SK-N-MC (cell line): ENCODE measurements around the gene HEPHL1.

Experiments
- DNase-seq: peaks from one replicate; pipeline ENCODE4 v3.0.0-alpha.2; 2011; ENCODE audit warnings: low read depth, low spot score
- H3K27ac ChIP-seq: fragments of 200-600 bp; sonication (generic); 2 replicates; pipeline ENCODE4 v1.5.1; 2016; ENCODE audit warnings: mixed run types
- H3K36me3 ChIP-seq: fragments of 200-600 bp; sonication (generic); 2 replicates; pipeline ENCODE4 v1.6.1; 2017; ENCODE audit warnings: antibody characterized with exemption, low read length, mixed read lengths; ENCODE audit not compliant: insufficient read depth
- H3K4me3 ChIP-seq: fragments of 200-600 bp; sonication (generic); 2 replicates; pipeline ENCODE4 v1.5.1; 2016
- H3K9ac ChIP-seq: fragments of 200-600 bp; sonication (generic); 2 replicates; pipeline ENCODE4 v1.8.0; 2017; ENCODE audit warnings: mixed run types, mixed read lengths; ENCODE audit not compliant: insufficient read length
- H3K9me3 ChIP-seq: fragments of 200-600 bp; sonication (generic); 2 replicates; pipeline ENCODE4 v1.6.1; 2017; ENCODE audit warnings: low read depth, mild to moderate bottlenecking, antibody characterized with exemption, low read length, moderate library complexity, mixed read lengths
- EZH2 ChIP-seq: fragments of 200-600 bp; sonication (generic); IDR thresholded peaks from one replicate; pipeline ENCODE4 v1.6.1; 2017; ENCODE audit warnings: antibody characterized with exemption
- FOXP2 ChIP-seq: optimal IDR thresholded peaks from 2 replicates; pipeline ENCODE3; 2011; ENCODE audit warnings: mild to moderate bottlenecking, moderate library complexity; ENCODE audit not compliant: insufficient read depth; ENCODE audit errors: extremely low read length, control extremely low read depth
- POLR2AphosphoS5 ChIP-seq: IDR thresholded peaks from 2 replicates; pipeline ENCODE4 v1.6.1; 2012; ENCODE audit warnings: mild to moderate bottlenecking, low read depth, low read length, borderline replicate concordance

Gene HEPHL1

DNA sequence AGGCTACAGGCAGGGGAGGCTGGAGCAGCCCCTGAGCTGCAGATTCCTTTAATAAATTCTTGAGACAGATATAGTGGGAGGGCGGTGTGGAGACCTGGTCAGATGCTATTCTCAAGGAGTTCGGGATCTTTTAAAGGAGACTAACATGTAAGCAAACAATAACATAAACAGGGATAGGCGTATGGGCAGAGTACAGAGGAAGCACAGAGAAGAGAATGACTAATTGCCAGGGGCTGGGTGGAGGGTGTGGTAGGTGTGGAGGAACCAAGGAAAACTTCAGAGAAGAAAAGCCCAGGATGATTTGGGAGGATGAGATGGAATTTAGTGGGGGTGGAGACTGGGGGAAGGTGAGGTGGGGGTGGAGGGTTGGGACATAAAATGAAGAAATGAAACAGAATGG is 9.7 kb upstream of the HEPHL1 start:
- Histone ChIP-seq H3K9ac (no peak overlapping the region), H3K4me3 (no peak overlapping the region), H3K36me3 (no peaks in the 10 kb centered on the region), H3K27ac (no peak overlapping the region), H3K9me3 (no peaks in the 10 kb centered on the region)
- DNase-seq, result no peak
- TF ChIP-seq POLR2AphosphoS5, result no peak
- TF ChIP-seq EZH2, result no peak

DNA sequence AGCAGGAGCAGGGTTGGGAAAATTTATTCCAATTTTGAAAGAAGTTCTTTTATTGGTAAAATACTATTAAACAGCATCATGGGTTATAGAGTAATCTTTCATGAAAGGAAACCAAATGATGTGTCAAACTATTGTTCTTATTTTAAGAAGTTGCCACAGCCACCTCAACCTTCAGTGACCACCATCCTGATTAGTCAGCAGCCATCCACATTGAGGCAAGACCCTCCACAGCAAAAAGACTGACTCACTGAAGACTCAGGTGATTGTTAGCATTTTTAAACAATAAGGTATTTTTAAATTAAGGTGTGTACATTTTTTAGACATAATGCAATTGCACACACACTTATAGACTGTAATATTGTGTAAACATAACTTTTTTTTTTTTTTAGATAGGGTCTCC is 3.7 kb upstream of the HEPHL1 start:
- Histone ChIP-seq H3K27ac (no peak overlapping the region), H3K9me3 (no peaks in the 10 kb centered on the region), H3K4me3 (no peak overlapping the region), H3K9ac (no peak overlapping the region), H3K36me3 (no peaks in the 10 kb centered on the region)
- DNase-seq, result no peak
- TF ChIP-seq POLR2AphosphoS5 (no peak), FOXP2 (no peak), EZH2 (no peak)

DNA sequence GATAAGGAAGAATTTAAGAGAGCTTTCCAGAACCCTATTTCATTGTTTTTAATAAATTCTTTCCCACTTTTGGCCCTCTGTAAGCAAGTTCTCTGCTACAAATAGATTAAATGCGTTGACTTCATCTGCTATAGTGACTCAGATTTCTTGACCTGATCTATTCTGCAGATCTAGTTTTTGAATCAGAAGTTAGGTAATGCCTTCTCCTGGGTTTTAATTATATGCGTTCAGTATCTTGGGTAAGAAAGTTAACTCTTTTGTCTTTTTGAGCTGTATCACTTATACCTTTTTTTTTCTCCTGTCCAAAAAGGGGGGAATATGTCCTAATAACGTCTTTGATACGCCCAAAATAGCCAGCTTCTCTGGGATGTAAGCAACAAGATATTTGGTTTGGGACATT is 2.4 kb upstream of the HEPHL1 start:
- no peak for DNase-seq
- Histone ChIP-seq H3K9ac (no peak overlapping the region), H3K36me3 (no peaks in the 10 kb centered on the region), H3K27ac (no peak overlapping the region), H3K4me3 (no peak overlapping the region), H3K9me3 (no peaks in the 10 kb centered on the region)
- no peak for TF ChIP-seq POLR2AphosphoS5

DNA sequence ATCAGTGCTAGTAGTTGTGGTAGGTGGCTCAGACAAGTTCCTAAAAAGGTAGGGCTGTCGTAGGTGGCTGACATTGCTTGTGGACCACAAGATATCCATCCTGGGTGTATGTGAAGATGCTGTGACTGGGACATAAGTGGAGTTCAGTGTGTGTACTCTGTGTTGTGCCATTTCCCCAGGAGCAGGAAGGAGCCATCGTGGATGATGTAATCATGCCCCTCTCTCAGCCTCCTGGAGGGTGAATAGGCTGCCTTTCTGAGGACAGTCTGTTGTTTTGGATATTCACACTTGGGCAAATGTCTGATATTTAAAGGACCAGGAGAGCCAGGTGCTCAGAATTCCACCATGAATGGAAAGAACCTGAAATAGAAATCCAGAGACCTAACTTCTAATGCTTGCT is 2.7 kb downstream of the HEPHL1 start:
- Histone ChIP-seq H3K4me3 (no peak overlapping the region), H3K9ac (no peak overlapping the region), H3K36me3 (no peaks in the 10 kb centered on the region), H3K9me3 (no peaks in the 10 kb centered on the region), H3K27ac (no peak overlapping the region)
- DNase-seq, result no peak
- TF ChIP-seq FOXP2, result no peak
- TF ChIP-seq POLR2AphosphoS5, result no peak
- no peak for TF ChIP-seq EZH2

DNA sequence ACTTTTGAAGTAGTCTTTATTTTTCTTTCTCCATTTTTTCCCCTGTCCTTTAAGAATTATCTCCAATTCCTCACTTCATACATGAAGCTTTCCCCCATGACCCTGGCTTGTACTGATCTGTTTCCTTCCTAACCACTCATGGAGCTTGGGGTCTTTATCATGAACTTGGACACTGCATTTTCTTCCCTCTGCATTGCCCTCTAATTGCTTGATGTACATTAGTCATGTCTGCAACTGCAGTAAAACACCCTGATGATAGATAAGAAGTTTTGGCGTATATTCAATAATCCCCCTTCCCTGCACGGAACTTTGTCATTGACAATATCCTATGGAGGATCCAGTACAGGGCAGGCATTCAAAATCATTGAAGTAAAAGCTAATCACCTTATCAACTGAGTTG is 3.4 kb downstream of the HEPHL1 start:
- H3K27ac ChIP-seq, result no peak overlapping the region
- no peak overlapping the region for H3K4me3 ChIP-seq
- no peaks in the 10 kb centered on the region for H3K9me3 ChIP-seq
- H3K36me3 ChIP-seq, result no peaks in the 10 kb centered on the region
- H3K9ac ChIP-seq, result no peak overlapping the region
- TF ChIP-seq EZH2, result no peak
- TF ChIP-seq FOXP2, result no peak
- no peak for TF ChIP-seq POLR2AphosphoS5
- no peak for DNase-seq

DNA sequence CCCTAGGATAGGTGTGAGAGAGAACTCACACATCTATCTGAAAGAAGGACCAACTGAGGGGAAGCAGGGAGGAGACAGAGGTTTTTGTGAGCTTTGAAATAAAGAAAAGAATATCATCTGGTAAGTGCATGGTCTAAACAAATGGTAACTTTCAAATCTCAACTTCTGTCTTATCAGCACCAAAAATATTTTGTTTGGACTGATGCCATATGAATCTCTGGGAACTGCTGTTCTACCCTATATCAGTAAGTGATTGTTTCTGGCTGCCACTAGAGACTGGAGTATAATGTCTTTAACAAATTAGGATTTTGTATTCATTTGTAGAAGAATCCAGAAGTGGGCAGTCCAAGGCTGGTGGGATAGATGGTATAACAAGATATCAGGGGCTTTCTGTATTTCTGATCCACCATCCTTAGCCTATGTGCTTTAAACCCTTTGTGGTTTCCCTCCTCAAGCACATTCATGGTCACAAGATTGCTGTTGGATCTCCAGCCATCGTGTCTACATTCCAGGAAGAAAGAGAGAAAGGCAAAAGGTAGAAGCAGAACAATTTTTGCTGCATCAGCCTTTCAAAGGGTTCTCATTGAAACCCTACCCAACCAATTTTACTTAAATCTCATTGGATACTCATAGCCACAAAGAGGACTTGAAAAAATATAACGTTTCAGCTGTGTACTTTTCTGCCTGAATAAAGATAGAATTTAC is 4.7 kb downstream of the HEPHL1 start:
- DNase-seq, result no peak
- Histone ChIP-seq H3K27ac (no peak overlapping the region), H3K9ac (no peak overlapping the region), H3K9me3 (no peaks in the 10 kb centered on the region), H3K36me3 (no peaks in the 10 kb centered on the region), H3K4me3 (no peak overlapping the region)
- TF ChIP-seq FOXP2, result no peak

DNA sequence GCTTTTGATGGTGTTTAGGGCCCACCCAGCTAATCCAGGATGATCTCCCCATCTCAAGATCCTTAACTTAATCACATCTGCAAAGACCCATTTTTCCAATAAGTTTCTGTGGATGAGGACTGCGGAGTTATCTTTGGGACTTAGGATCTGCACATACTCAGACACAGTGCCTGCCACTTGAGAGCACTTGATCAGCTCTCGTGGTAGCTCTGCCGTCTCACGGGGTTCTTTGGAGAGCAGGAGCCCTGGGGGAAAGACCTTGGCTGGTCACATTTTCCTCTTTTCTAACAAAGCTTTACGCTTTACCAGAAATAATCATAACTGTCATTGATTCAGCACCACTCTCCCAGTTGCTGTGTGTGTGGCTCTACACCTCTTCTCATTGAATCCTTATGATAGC is 6.1 kb downstream of the HEPHL1 start:
- no peaks in the 10 kb centered on the region for H3K9me3 ChIP-seq
- no peak overlapping the region for H3K4me3 ChIP-seq
- H3K9ac ChIP-seq, result no peak overlapping the region
- no peak for DNase-seq
- TF ChIP-seq POLR2AphosphoS5 (no peak), EZH2 (no peak), FOXP2 (no peak)
- no peak overlapping the region for H3K27ac ChIP-seq
- no peaks in the 10 kb centered on the region for H3K36me3 ChIP-seq

DNA sequence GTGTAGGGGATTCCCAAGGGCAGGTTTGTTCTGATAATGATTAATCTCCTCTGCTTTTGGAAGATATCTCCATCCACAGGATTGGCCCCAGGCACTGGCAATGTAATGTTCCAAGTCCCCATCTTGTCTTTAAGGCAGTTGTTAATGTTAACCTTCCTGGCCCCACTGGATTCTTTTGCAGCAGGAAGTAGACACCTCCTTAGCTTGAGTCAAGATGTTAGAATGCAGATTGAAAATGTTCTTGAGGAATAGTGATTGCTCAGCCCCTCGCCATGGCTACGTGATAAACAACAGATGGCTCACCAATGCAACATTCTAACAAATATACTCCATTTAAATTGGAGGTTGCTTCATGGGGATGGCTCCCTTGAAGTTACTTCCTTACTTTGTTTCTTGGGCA is 7.3 kb downstream of the HEPHL1 start:
- no peak overlapping the region for H3K9ac ChIP-seq
- H3K36me3 ChIP-seq, result no peaks in the 10 kb centered on the region
- no peak for DNase-seq
- no peak overlapping the region for H3K4me3 ChIP-seq
- no peaks in the 10 kb centered on the region for H3K9me3 ChIP-seq
- TF ChIP-seq POLR2AphosphoS5, result no peak
- no peak for TF ChIP-seq EZH2
- no peak for TF ChIP-seq FOXP2
- H3K27ac ChIP-seq, result no peak overlapping the region

DNA sequence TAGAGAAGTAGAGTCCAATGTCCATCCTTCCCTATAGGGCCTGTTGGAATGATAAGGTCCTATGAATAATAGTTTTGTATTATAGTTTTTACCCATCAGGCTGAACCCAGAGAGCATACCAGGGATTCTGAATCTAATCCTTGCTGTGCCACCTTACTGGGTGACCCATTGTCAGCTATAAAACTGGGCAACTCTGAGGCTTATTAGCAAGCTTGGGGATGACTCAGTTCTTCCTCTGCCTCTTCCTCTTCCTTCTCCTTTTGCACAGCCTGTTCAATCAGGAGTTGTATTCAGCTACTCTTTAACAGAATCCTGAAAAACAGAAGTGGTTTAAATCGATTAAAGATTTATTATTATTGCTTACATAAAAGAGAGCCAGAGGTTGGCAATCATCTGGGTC is 8.9 kb downstream of the HEPHL1 start:
- H3K4me3 ChIP-seq, result no peak overlapping the region
- no peaks in the 10 kb centered on the region for H3K36me3 ChIP-seq
- H3K27ac ChIP-seq, result no peak overlapping the region
- no peak for DNase-seq
- H3K9ac ChIP-seq, result no peak overlapping the region
- TF ChIP-seq EZH2 (no peak), POLR2AphosphoS5 (no peak)
- no peaks in the 10 kb centered on the region for H3K9me3 ChIP-seq

DNA sequence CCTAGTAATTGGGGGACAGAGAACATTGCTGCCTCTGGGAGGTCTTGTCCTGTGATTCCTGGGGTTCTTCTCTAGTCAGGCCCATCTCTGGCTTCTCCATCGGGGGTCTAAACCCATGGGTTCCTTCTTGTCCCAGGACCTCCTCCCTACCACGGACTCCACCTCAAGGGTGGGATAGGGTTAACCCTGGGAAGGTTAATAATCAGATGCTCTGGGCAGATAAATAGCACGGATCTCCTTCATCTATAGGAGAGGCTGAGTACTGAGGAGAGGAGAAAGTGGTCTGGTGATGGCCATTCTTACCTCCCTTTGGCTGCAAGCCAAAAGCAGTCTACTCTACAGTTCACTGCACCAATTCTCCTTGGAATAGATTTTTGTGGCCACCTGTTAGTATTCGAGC is 10.5 kb downstream of the HEPHL1 start:
- no peak overlapping the region for H3K9ac ChIP-seq
- H3K4me3 ChIP-seq, result no peak overlapping the region
- H3K36me3 ChIP-seq, result no peaks in the 10 kb centered on the region
- no peaks in the 10 kb centered on the region for H3K9me3 ChIP-seq
- no peak overlapping the region for H3K27ac ChIP-seq
- DNase-seq, result no peak
- TF ChIP-seq POLR2AphosphoS5, result no peak
- no peak for TF ChIP-seq FOXP2
- TF ChIP-seq EZH2, result no peak

DNA sequence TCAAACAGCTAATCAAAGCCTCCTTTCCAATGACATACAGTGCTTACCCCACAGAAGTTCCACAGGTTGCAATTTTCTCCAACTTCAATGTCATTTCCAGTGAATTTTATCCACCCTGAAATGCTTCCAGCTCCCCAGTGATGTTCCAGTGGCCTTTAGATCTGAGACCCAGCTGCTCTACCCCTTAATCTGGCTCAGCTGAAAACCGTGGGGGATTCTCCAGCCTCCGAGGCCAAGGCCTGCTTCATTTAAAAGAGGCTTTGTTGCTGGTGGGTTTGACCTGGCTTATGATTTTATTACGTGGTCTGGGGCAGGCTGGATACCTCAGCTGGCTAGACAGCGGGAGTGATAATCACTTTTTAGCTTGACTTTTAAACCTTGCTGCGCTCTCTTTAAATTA is 10.9 kb downstream of the HEPHL1 start:
- H3K27ac ChIP-seq, result no peak overlapping the region
- H3K9me3 ChIP-seq, result no peaks in the 10 kb centered on the region
- no peak for DNase-seq
- H3K36me3 ChIP-seq, result no peaks in the 10 kb centered on the region
- H3K9ac ChIP-seq, result no peak overlapping the region
- TF ChIP-seq POLR2AphosphoS5 (no peak), FOXP2 (no peak), EZH2 (no peak)
- no peak overlapping the region for H3K4me3 ChIP-seq
